HEK293 (cell line): Measurements from ENCODE around the gene SCRN3.

Experiments used
- MYNN ChIP-seq: fragments of 450-650 bp; formaldehyde crosslinking; IDR thresholded peaks from 2 replicates; pipeline ENCODE4 v1.5.1; 2016; ENCODE audit warnings: missing biosample characterization, missing genetic modification characterization, borderline replicate concordance
- SP7 ChIP-seq: fragments of 450-650 bp; formaldehyde crosslinking; IDR thresholded peaks from 2 replicates; pipeline ENCODE4 v1.5.1; 2016; ENCODE audit warnings: missing biosample characterization, missing genetic modification characterization
- TRIM28 ChIP-seq: IDR thresholded peaks from 2 replicates; pipeline ENCODE4 v1.6.1; 2011; ENCODE audit warnings: low read length, control low read depth, borderline replicate concordance
- YY1 ChIP-seq: fragments of 450-650 bp; formaldehyde crosslinking; IDR thresholded peaks from 2 replicates; pipeline ENCODE4 v1.5.1; 2018; ENCODE audit warnings: missing biosample characterization, missing genetic modification characterization
- ZBTB48 ChIP-seq: fragments of 450-650 bp; formaldehyde crosslinking; IDR thresholded peaks from 2 replicates; pipeline ENCODE4 v1.5.1; 2016; ENCODE audit warnings: missing biosample characterization, missing genetic modification characterization
- ZNF138 ChIP-seq: fragments of 450-650 bp; formaldehyde crosslinking; IDR thresholded peaks from 2 replicates; pipeline ENCODE4 v1.5.1; 2016; ENCODE audit warnings: missing biosample characterization, missing genetic modification characterization, borderline replicate concordance
- ZNF660 ChIP-seq: fragments of 450-650 bp; IDR thresholded peaks from 2 replicates; pipeline ENCODE4 v1.5.1; 2018; ENCODE audit warnings: missing biosample characterization, mild to moderate bottlenecking, missing genetic modification characterization
- ZNF707 ChIP-seq: fragments of 450-650 bp; formaldehyde crosslinking; IDR thresholded peaks from 2 replicates; pipeline ENCODE4 v1.5.1; 2016; ENCODE audit warnings: missing biosample characterization, missing genetic modification characterization
- ZNF777 ChIP-seq: fragments of 450-650 bp; formaldehyde crosslinking; IDR thresholded peaks from 2 replicates; pipeline ENCODE4 v1.5.1; 2017; ENCODE audit warnings: missing biosample characterization, missing genetic modification characterization, borderline replicate concordance
- TF ChIP-seq, protein P1 (sequence below): fragments of 450-650 bp; formaldehyde crosslinking; IDR thresholded peaks from 2 replicates; pipeline ENCODE4 v1.5.1; 2016; ENCODE audit warnings: missing biosample characterization, missing genetic modification characterization

DNA sequence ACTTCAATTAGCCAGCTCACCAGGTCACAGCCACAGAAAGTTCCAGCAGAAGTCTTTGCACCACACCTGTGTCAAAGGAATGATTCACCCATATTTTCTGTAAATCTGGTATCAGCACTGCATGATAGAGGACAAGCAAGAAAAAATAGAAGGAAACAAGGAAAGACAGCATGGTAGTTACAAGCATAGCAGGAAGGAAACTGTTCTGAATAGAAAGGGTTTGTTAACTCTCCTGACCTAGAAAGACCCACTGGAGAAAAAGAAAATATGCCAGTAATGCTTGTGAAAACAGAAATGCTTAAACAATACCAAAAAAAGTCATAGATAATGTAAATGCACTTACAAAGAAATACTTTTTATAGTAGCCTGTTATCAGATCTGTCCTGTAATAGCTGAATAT, 40.8 kb downstream of the SCRN3 start:
- TF ChIP-seq MYNN (tag by site-specific recombination) (no peak), ZNF660 (tag by site-specific recombination) (no peak), ZBTB48 (no peak), YY1 (tag by site-specific recombination) (no peak), ZNF138 (tag by site-specific recombination) (no peak), SP7 (no peak), TRIM28 (no peak), ZNF707 (no peak), ZNF777 (tag by site-specific recombination) (no peak)
- TF ChIP-seq, protein P1, sequence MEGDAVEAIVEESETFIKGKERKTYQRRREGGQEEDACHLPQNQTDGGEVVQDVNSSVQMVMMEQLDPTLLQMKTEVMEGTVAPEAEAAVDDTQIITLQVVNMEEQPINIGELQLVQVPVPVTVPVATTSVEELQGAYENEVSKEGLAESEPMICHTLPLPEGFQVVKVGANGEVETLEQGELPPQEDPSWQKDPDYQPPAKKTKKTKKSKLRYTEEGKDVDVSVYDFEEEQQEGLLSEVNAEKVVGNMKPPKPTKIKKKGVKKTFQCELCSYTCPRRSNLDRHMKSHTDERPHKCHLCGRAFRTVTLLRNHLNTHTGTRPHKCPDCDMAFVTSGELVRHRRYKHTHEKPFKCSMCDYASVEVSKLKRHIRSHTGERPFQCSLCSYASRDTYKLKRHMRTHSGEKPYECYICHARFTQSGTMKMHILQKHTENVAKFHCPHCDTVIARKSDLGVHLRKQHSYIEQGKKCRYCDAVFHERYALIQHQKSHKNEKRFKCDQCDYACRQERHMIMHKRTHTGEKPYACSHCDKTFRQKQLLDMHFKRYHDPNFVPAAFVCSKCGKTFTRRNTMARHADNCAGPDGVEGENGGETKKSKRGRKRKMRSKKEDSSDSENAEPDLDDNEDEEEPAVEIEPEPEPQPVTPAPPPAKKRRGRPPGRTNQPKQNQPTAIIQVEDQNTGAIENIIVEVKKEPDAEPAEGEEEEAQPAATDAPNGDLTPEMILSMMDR (tag by site-specific recombination): no peak
